Smooth muscle cell (in vitro differentiated cells): ENCODE measurements around the gene ITIH5. TPM values are rescaled to one million over a fixed set of nuclear protein-coding genes. Genes with fewer than 3 reads are reported as not detected.
A peak's percentile ranks its signal among the peaks of the same experiment; 100 is the strongest.

Experiments
- DNase-seq: peaks from one replicate; lab custom pipeline; 2025; ENCODE audit not compliant: unreplicated experiment; lab: John Stamatoyannopoulos, UW
- H2AFZ ChIP-seq: fragments of 200-600 bp; sonication (generic); 2 replicates; pipeline ENCODE4 v1.6.0; 2016; ENCODE audit warnings: antibody characterized with exemption, low read depth, mild to moderate bottlenecking
- H3F3A ChIP-seq: fragments of 200-600 bp; sonication (generic); 2 replicates; pipeline ENCODE4 v1.6.0; 2017; ENCODE audit warnings: antibody characterized with exemption, low read depth
- H3K27ac ChIP-seq: fragments of 200-600 bp; sonication (generic); 2 replicates; pipeline ENCODE4 v1.5.1; 2016; ENCODE audit warnings: low read depth, mild to moderate bottlenecking
- H3K27me3 ChIP-seq: fragments of 200-600 bp; sonication (generic); 2 replicates; pipeline ENCODE4 v1.6.1; 2016; ENCODE audit warnings: low read depth, mild to moderate bottlenecking
- H3K36me3 ChIP-seq: fragments of 200-600 bp; sonication (generic); 2 replicates; pipeline ENCODE4 v1.5.1; 2016; ENCODE audit warnings: low read depth
- H3K4me1 ChIP-seq: fragments of 200-600 bp; sonication (generic); 2 replicates; pipeline ENCODE4 v1.5.1; 2016; ENCODE audit warnings: low read depth
- H3K4me2 ChIP-seq: fragments of 200-600 bp; sonication (generic); 2 replicates; pipeline ENCODE4 v1.6.0; 2016; ENCODE audit warnings: mild to moderate bottlenecking
- H3K4me3 ChIP-seq: fragments of 200-600 bp; sonication (generic); 2 replicates; pipeline ENCODE4 v1.5.1; 2016; ENCODE audit warnings: mild to moderate bottlenecking
- H3K79me2 ChIP-seq: fragments of 200-600 bp; sonication (generic); 2 replicates; pipeline ENCODE4 v1.6.0; 2016; ENCODE audit warnings: low read depth, mild to moderate bottlenecking
- H3K9ac ChIP-seq: fragments of 200-600 bp; sonication (generic); 2 replicates; pipeline ENCODE4 v1.6.0; 2016; ENCODE audit warnings: low read depth
- H3K9me3 ChIP-seq: fragments of 200-600 bp; sonication (generic); replicated peaks from 2 replicates; pipeline ENCODE4 v1.5.1; 2016; ENCODE audit warnings: low read depth
- H4K20me1 ChIP-seq: fragments of 200-600 bp; sonication (generic); 2 replicates; pipeline ENCODE4 v1.6.0; 2016; ENCODE audit warnings: low read depth
- CTCF ChIP-seq: fragments of 200-600 bp; sonication (generic); IDR thresholded peaks from 2 replicates; pipeline ENCODE4 v1.5.1; 2017; ENCODE audit warnings: borderline replicate concordance, mild to moderate bottlenecking, antibody characterized with exemption; ENCODE audit not compliant: insufficient read depth, poor library complexity, severe bottlenecking
- WGBS: methylation state at CpG from one replicate; pipeline ENCODE4 v1.1.7; 2016; ENCODE audit warnings: low lambda C conversion rate; 5-methylcytosine and 5-hydroxymethylcytosine counted together
- polyA plus RNA-seq: library from polyadenylated mRNA; unstranded; fragments of >200 nt; fragmentation: Nextera tagmentation; extraction: Ambion mirVana; gene quantifications from 2 replicates; pipeline ENCODE4 v1.2.1, GENCODE V29; 2016
- total RNA-seq: library from RNA; depleted of rRNA; stranded (reverse); fragments of >200 nt; gene quantifications from 2 replicates; pipeline ENCODE4 v1.2.3, GENCODE V29; 2014

Gene ITIH5
- total and polyA plus RNA-seq, 2 experiments from 2014 or later = 9.1 to 12.6 TPM

GRCh38 chr10:7598771-7599170 is 68.0 kb downstream of the ITIH5 start:
- Histone ChIP-seq H3F3A (peaks cover 4% of the 10 kb centered on the region), H2AFZ (no peak overlapping the region), H3K4me2 (peak overlapping the region; percentile 15), H3K9ac (no peak overlapping the region), H3K36me3 (no peaks in the 10 kb centered on the region), H3K4me3 (no peak overlapping the region), H3K27ac (no peak overlapping the region), H3K79me2 (no peaks in the 10 kb centered on the region), H3K4me1 (no peaks in the 10 kb centered on the region), H3K9me3 (no peaks in the 10 kb centered on the region), H3K27me3 (no peaks in the 10 kb centered on the region), H4K20me1 (no peaks in the 10 kb centered on the region)
- no peak for DNase-seq
- TF ChIP-seq CTCF = no peak
- 49% methylated on average over 3 of the region's 3 CpGs for WGBS

- Histone ChIP-seq H3K27ac (no peak overlapping the region), H3K4me1 (no peaks in the 10 kb centered on the region), H4K20me1 (no peaks in the 10 kb centered on the region), H3K9me3 (no peaks in the 10 kb centered on the region), H3K4me2 (no peak overlapping the region), H2AFZ (no peak overlapping the region), H3K79me2 (no peaks in the 10 kb centered on the region), H3K9ac (no peak overlapping the region), H3K4me3 (no peak overlapping the region), H3K36me3 (no peaks in the 10 kb centered on the region), H3K27me3 (no peaks in the 10 kb centered on the region), H3F3A (peaks cover 4% of the 10 kb centered on the region)
- no peak for TF ChIP-seq CTCF
- 99% methylated on average over 6 of the region's 6 CpGs for WGBS
- no peak for DNase-seq
Observed at GRCh38 chr10:7596356-7596755, 70.4 kb downstream of the ITIH5 start.

GRCh38 chr10:7593905-7594304 is 72.9 kb downstream of the ITIH5 start:
- DNase-seq = no peak
- H3K9me3 ChIP-seq = no peaks in the 10 kb centered on the region
- WGBS = 95% methylated on average over 4 of the region's 4 CpGs
- H3K4me3 ChIP-seq = no peak overlapping the region
- no peaks in the 10 kb centered on the region for H4K20me1 ChIP-seq
- H3F3A ChIP-seq = no peaks in the 10 kb centered on the region
- TF ChIP-seq CTCF = no peak
- no peak overlapping the region for H3K9ac ChIP-seq
- no peak overlapping the region for H3K27ac ChIP-seq
- H3K4me2 ChIP-seq = no peak overlapping the region
- H2AFZ ChIP-seq = no peak overlapping the region
- no peaks in the 10 kb centered on the region for H3K27me3 ChIP-seq
- H3K79me2 ChIP-seq = no peaks in the 10 kb centered on the region
- no peaks in the 10 kb centered on the region for H3K36me3 ChIP-seq
- H3K4me1 ChIP-seq = no peaks in the 10 kb centered on the region

- Histone ChIP-seq H3F3A (no peaks in the 10 kb centered on the region), H3K4me3 (no peak overlapping the region), H2AFZ (no peak overlapping the region), H3K4me2 (no peak overlapping the region), H3K79me2 (no peaks in the 10 kb centered on the region), H3K27me3 (no peaks in the 10 kb centered on the region), H3K27ac (no peak overlapping the region), H3K36me3 (no peaks in the 10 kb centered on the region), H4K20me1 (no peaks in the 10 kb centered on the region), H3K9me3 (no peaks in the 10 kb centered on the region), H3K9ac (no peak overlapping the region), H3K4me1 (no peaks in the 10 kb centered on the region)
- no peak for DNase-seq
- no peak for TF ChIP-seq CTCF
- 90% methylated on average over 4 of the region's 4 CpGs for WGBS
Observed at GRCh38 chr10:7593063-7593462, 73.7 kb downstream of the ITIH5 start.
